ENCODE results near the gene LAMC1.

DNA sequence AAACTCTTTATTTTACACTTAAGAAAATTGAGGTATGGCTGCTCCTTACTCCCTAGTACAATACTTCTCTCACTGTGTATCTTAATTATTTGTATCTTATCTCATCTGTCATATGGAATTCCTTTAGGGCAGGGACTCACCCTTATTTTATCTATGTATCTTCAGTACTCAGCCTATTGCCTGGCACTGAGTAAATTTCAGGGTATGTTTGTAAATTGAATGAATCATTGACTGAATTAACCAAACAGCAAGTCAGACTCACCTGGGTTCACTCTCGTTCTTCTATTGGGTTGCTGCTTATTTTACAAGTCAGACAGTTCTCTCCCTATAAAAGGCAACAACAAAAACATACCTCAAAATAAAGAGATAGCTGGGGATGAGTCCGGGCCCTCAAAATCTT lies 63.8 kb downstream of the LAMC1 start:
- TF ChIP-seq, protein P1, sequence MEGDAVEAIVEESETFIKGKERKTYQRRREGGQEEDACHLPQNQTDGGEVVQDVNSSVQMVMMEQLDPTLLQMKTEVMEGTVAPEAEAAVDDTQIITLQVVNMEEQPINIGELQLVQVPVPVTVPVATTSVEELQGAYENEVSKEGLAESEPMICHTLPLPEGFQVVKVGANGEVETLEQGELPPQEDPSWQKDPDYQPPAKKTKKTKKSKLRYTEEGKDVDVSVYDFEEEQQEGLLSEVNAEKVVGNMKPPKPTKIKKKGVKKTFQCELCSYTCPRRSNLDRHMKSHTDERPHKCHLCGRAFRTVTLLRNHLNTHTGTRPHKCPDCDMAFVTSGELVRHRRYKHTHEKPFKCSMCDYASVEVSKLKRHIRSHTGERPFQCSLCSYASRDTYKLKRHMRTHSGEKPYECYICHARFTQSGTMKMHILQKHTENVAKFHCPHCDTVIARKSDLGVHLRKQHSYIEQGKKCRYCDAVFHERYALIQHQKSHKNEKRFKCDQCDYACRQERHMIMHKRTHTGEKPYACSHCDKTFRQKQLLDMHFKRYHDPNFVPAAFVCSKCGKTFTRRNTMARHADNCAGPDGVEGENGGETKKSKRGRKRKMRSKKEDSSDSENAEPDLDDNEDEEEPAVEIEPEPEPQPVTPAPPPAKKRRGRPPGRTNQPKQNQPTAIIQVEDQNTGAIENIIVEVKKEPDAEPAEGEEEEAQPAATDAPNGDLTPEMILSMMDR (conservative IDR thresholded peaks at IDR 0.05 in 1 of 2, IDR thresholded peaks at IDR 0.05 in 1 of 2; ENCODE audit: low read depth in 1 of 2, low read length in 2 of 2): no peak
- no peak for TF ChIP-seq EZH2 (IDR thresholded peaks at IDR 0.05; ENCODE audit: low read length, missing control alignments)

Data from fibroblast of lung (primary cell).